Stimulated activated naive CD4-positive, alpha-beta T cell (primary cell): Measurements from ENCODE around the gene TMEM51.
"Not testable (repeated sequence)": the region's sequence is repeated elsewhere in the genome, so short reads cannot be mapped to it uniquely, and the experiment has no call there.

Experiments used
- DNase-seq, 6 experiments: peaks; one replicate each; lab custom pipeline; 2025; lab: John Stamatoyannopoulos, UW

TMEM51 gene

DNA sequence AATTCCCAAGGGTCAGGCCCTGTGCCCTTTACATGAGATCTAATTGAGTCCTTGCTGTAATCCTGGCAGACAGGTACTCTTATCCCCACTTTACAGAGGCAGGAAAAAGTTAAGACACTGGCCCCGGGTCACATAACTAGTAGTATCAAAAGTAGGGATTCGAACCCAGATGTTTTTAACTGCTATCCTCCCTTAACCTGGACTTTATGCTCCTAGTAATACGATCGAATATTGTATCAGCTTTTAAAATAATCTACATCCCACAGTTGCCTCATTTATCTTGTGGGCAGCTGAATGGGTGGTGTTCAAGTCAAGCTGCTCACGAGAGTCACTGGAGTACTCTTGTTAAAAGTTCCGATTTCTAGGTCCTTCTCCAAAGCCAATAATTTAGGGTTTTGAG, 25.5 kb upstream of the TMEM51 start:
- DNase-seq: no peak

DNA sequence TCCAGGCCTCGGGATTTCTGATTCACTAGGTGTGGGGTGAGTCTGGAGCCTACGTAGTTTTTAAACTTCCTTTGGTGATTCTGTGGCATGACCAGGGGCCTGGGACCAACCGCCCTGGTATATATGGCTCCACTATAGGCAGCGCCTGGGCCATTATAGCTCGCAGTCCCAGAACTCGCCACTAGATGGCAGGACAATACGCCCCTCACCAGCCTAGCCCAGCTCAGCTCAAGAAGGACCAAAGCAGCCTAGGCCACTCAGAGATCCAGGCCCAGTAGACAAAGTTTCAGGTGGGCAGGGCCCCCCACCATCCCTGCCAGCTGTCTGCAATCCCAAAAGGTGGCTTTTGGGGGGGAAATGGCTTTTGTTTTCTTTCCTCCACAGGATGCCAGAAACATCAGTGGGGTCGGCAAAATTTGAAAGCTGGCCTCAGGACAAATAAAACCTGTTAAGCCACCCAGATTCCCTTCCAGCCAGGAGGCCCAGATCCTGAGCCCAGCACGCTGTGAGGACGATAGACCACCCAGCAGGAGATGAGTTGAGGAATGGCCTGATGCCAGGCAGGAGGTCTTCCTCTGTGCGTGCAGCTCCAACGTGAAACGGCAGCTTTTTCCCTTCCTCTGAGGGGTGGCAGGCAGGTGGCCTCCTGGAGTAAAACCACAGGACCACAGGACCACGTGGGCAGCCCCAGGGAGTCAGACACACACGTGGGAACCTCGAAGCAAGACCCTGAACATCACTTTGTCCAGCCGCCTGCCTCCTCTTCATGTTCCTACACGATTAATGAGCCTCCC, 24.8 kb upstream of the TMEM51 start:
- DNase-seq: peak in 5 of 6 experiments; percentile 5 to 45 (median 32)

DNA sequence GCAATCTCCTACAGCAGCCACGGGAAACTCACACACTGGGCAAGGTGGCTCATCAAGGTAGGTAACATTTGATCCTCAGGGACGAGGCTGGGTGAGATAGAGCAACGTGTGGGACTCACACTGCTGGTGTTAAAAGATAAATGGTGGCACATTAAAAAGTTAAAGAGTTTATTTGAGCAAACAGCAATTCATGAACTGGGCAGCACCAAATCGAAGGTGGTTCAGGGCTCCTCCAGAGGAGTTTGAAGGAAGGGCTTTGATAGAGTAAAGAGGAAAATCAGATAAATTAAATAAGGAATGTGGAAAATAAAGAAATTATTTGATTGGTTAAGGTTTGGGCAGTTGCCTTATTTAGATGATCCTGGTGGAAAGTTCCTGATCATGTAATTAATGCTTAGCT, 23.6 kb upstream of the TMEM51 start:
- no peak for DNase-seq

DNA sequence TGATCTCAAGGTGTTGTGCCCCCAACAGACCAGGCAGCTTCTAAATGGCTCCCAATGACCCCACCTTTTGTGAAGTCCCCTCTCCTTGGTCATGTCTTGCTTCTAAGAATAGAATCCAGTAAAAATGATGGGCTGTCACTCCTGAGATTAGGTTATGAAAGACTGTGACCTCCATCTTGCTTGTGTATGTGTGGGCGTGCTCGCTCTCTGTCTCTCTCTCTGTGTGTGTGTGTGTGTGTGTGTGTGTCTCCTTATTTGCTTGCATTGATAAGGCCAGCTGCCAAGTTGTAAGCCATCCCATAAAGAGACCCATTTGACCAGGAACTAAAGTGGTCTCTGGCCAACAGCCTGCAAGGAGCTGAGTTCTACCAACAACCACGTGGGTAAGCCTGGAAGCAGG, 22.9 kb upstream of the TMEM51 start:
- no peak for DNase-seq

DNA sequence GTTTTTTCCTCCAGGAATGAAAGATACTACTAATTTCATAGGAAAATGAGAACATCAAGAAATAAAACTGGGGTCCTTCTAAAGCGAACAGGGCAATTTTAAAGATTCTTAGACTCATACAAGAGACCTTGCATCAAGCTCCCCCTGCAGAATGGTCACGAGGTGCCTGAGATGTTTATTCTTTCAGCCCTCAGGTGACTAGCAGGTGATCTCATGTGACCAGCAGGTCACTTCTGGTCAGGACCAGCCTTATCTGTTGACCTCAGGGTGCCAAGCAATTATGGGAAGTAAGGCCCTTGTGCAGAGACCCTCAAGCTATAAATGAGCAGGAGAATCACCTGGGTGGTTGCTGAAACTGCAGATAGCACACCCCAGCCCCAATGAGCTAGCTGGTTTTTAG, 20.6 kb upstream of the TMEM51 start:
- DNase-seq: no peak

DNA sequence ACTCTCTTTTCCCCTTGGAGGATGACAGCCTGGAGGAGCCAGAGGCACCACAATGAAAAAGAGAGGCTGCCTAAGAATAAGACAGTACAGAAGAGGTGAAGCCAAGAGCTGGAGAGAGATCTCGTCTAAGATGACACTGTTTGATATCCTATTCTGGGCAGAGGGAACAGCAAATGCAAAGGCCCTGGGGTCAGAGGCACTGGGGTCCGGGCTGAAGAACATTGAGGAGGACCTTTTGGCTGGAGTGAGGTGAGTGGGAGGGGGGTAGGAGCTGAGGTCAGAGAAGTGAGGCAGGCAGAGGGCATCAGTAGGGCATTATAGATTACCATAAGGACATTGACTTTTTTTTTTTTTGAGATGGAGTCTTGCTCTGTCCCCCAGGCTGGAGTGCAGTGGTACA, 19.3 kb upstream of the TMEM51 start:
- DNase-seq: no peak

DNA sequence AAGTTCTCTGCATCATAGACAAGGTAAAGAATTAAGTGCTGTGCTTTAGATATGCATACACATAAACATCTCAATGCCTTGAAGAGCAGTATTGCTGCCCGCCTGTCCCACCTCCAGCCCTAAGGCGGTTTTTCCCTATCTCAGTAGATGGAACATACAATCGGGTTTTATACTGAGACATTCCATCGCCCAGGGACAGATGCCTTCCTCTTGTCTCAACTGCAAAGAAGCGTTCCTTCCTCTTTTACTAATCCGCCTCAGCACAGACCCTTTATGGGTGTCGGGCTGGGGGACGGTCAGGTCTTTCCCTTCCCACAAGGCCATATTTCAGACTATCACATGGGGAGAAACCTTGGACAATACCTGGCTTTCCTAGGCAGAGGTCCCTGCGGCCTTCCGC, 17.9 kb upstream of the TMEM51 start:
- not testable (repeated sequence) for DNase-seq

DNA sequence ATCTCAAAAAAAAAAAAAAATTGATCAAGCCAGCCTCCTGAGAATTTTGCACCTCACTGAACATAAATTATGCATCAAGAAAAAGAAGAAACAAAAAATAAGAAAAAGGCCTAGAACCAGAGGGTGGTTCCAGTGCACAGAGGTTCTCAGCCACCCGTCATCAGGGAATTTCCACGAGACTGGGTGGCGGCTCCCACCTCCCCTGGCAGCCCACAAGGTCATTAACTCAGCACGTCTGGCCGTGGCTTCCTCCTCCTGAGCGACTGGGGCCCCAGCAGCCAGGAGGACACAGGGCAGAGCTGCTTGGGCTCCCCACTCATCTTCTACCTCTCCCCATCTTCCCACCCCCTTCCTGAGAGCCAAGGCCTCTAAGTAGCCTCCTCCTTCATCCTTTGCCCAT, 15.7 kb upstream of the TMEM51 start:
- DNase-seq: no peak

DNA sequence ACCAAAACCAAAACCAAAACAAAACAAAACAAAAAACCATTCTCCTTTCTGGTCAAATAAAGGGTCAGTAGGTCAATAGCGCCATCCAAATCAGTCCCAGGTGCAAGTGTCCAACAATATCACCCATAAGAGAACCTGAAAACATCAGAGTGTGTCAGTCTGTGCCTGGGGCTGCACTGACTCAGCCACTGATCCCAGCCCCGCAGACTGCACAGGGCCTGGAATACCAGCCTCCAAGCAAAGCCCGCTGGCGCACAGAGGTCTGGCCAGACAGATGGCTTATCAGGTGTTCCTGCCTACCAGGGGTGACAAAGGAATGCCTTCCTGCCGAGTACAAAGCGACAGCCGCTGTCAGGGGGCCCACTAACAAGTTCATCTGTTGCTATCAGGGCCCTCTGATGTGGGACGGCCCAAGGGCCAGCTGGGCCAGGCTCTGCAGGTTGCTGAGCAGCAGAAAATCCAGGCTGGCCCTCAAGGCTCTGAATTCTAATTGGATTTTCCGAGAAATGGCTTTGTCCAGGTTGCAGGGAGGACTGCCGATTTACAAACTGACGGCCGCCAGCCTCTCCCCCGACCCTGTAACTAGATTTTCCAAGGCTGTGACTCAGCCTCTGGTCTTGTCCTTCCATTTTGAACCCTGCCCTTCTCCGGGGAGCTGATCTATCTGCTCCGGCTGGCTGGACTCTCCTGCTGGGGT, 13.7 kb upstream of the TMEM51 start:
- DNase-seq: no peak

DNA sequence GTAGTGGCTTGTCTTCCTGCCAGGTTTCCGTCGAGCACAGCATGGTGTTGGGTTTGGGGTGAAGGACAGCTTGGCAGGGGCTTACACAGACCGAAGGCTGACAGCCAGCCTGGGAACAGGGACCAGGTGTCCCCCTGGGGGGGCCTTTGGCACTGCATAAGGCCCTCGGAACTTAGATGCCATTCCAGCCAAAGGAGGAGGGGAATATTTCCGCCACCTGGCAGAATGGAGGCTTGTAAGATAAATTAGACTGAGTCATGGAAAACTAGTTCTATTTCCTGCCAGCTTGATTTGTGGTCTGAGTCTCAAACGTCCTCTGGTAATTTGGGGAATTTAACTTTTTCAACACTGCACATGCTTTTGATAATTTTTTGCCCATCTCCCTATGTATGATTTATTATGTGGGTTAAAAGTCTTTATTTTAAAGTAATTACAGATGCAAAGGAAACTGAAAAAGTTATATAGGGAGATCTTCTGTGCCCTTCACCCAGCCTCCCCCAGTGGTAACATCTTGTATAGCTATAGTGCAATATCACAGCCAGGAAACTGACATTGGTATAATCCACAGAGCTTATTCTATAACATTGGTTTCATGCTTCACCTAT, 11.5 kb upstream of the TMEM51 start:
- DNase-seq: no peak

DNA sequence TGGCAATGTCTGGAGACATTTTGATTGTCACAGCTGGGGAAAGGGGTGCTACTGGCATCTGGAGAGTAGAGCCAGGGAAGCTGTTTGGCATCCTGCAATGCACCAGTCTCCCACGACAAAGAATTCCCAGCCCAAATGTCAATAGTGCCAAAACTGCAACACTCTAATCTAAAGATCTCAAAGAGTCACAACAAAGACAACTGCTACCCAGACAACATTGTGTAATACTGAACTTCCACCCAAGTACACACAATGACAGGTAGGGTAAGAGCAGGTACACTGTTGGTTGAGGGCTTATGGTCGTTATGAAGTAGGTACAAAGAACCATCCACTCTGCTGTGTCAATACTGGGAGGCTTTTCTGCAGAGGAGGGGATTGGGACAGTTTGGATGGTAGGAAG, 8.2 kb upstream of the TMEM51 start:
- no peak for DNase-seq

DNA sequence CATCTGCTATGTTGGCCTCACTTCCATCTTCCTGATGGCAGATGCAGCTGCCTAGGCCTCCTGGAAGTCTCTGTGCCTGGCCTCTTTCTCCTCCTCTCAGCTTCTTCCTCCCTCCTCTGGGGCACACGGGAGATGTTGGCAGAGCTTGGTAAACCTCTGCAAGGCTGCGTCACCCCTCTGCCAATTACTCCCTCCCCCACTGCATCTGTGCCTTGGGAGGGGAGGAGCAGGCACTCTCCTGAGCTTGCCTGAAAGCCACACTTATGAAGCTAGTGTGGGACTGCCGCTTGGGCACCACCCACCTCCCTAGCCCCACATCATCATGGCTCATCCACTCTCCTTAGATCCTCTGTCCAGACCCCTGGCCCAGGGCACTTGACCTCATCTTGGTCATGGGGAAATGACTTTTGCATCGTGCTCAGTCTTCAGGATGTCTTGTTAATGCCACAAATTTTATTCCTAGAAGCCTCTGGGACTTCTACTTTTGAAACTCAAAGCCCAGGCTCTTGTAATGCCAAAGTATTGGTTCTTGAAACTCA, 7.3 kb upstream of the TMEM51 start:
- DNase-seq: no peak

DNA sequence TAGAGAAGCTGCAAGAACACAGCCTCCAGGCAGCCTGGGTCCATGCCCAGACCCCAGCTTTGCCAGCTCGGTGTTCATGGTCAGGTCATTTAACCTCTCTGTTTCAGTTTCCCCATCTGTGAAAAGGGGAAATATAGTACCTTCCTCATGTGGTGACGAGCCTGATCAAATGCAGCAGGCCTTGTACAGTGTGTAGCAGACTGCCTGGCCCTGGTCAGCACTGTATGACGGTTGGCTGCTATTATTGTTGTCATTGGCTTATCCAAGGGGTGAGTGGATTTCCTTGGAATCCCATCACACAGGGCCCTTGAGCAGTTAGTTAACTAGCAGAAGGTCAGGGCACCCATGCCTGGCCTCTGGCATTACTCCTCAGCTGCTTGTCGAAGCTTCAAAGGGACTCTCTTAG, 6.6 kb upstream of the TMEM51 start:
- no peak for DNase-seq

DNA sequence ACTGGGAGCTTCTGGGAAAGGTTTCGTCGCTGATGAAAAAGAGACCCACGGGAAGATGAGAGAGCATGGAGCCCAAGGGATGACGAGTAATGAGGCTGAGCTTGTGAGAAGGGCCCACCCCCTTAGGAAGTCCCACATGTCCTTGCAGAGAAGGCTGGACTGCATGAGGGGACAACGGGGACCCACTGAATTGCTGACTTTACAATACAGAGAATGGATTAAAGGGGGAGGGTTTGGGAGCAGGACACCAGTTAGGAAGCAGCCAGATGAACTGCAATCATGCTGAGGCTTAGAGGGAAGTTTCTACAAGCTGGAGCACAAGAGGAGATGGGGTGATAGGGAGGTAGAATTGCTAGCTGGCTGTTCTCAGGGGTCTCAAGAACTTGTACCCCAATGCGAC, 5.5 kb upstream of the TMEM51 start:
- DNase-seq: no peak

DNA sequence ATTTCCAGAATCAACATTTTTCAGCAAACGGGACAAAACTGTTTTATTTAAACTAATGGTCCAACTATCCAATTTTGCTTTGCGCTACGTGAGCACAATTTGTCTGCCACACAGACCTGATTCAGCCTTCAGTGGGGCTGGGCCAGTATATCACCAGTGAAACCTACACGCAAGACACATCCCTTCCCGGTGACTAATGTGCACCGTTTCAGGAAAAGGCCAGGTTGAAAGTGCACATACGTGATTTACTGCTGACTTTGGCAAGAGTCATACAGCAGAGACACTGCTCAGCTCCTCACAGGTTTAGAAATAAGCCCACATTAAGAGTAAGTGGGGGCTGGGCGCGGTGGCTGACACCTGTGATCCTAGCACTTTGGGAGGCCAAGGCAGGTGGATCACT, 5.1 kb upstream of the TMEM51 start:
- DNase-seq: no peak

DNA sequence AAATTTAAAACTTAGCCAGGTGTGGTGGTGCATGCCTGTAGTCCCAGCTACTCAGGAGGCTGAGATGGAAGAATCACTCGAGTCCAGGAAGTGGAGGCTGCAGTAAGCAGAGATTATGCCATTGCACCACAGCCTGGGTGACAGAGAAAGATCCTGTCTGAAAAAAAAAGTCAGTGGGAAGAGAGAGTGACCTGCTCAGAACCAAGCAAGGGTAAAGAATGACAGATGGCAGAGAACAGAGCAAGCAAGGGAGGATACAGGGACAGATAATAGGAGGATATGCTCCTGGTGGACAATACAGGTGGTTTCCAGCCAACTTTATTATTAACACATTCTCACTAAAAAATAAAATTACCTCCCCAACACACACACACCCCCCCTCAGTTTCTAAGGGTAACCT, 4.6 kb upstream of the TMEM51 start:
- DNase-seq: no peak

DNA sequence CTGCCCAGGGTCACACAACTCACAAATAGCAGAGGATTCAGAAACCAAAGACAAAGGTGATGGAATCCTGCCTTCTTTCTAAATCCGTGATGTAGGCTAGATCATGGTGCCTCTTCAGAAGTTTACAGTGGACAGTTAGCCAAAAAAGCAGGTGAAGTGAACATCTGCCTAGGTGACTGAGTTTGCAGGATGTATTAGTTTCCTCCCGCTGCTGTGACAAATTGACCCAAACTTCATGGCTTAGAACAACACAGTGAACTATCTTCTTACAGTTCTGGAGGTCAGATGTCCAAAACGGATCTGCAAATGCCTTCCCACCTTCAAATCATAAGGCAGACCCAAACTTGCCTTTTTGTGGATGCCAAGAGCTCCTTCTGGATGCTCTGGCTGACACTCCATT, 3.2 kb upstream of the TMEM51 start:
- no peak for DNase-seq

DNA sequence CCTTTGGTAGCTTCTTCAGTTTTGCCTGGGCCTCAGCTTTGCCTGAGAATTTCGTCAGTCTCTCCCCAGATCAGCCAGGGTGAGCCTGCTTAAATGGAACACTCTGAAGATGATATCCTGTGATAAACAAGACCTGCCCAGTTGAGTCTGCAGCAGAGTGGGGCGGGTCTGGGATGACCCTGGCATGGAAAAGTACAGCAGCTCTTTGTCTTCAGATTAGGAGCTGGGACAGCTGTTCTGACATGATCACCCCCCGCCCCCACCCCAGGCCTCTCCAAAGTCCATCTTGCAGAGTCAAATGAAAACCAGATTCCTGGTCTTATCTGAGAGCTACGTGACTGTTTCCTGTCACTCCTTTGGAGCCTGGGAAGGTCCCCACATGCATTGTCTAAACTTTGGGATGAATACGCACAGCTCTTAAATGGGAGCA, 2.2 kb upstream of the TMEM51 start:
- DNase-seq: no peak

DNA sequence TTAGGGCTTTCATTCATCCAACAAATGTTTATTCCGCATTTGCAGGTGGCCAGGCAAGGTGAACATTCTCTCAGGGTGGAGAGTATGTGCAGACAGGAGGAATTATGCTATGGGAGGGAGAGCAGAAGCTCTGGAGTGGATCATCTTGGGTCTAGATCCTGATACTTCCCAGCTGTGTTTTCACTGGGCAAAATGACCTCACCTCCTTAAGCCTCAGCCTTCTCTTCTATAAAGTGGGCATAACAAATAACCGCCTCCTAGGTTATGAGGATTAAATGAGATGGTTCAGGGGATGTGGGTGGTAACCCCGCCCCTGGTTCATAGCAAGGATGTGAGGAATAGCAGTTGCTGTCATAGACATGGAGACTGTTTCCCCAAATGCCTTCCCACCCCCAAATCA, 1.7 kb upstream of the TMEM51 start:
- DNase-seq: no peak

DNA sequence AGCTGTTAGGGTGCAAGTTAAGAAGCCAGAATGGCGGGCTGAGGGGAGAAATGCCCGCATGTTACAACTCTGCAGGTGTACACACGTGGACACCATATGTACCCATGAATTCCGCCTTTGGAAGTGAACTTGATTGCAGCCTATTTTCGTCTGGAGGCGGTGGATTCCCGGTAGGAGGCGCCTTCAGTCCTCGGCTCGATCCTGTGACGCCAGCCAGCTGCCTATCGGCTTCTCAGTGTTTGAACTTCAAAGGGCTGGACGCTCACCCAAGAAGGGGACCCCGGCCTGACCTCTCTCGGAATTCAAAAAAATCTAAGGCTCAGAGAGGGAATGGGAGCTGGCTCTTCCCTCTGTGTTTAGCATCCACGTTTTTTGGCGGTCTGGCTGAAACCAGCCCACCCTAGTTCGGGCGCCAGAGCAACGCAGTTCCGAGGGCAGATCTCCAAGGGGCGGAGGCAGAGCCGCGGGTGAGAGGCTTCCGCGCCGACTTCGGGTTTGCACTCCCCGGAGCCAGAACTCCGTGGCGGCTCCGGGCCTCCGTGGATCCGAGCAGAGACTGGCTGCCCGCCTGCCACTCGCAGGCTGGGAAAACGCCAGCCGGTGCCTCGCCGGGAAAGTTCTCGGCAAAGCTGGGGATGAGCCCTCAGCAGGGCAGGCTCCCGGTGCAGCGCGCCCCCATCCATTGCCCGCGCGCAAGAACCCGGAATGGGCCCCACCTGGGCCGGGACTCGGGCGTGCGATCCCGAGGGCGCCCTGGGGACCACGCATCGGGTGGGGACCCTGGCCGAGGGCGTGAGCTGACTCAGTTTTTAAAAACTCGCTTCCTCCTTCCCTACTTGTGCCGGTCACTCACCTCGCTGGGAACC, 996 bp upstream of the TMEM51 start:
- DNase-seq: no peak

DNA sequence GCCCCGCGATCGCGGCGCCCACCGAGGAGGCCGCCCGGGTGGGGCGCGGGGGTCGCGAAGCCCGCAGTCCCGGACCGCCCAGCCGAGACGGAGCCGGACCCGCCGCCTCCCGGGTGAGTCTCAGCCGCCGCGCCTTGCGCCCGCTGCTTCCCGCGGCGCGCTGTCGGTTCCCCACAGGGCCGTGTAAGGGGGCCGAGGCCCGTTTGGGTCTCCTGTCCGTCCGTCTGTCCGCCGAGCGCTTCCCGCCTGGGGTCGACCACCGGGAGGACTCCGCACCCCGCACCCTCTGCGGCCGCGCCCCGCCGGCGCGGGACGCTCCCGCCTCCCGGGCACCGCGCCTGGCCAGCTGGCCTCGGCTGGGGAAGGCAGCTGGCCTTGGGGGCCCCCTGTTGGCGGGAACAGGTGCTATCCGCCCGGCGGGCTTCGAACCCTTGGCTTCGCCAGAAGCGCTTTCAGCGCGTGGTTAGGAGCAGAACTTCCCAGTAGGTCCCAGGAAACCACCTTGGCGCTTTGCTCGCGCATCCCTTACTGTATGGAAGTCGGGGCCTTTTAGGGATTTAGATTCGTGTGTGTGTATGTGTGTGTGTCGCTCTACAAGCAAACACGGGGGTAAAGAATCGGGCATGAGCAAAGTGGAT, 414 bp downstream of the TMEM51 start:
- no peak for DNase-seq
